ENCODE measurements around the gene GRID1.

GRID1 gene

GRCh38 chr10:86293396-86293791, 73.2 kb downstream of the GRID1 start:
- DNase-seq (ENCODE audit: insufficient read length, low spot score) (no peak), FAIRE-seq (no peak)
- TF ChIP-seq POLR2A (IDR thresholded peaks at IDR 0.05; ENCODE audit: low read depth, low read length) (no peak), PAX5 (IDR thresholded peaks at IDR 0.05; ENCODE audit: insufficient read depth, low read length, severe bottlenecking) (no peak), SPI1 (IDR thresholded peaks at IDR 0.05; ENCODE audit: low read depth, low read length) (no peak), POLR2AphosphoS5 (IDR thresholded peaks at IDR 0.05; ENCODE audit: low read depth, low read length) (no peak), POU2F2 (IDR thresholded peaks at IDR 0.05; ENCODE audit: low read depth, low read length) (no peak), TAF1 (IDR thresholded peaks at IDR 0.05; ENCODE audit: low read depth, low read length) (no peak)

DNA sequence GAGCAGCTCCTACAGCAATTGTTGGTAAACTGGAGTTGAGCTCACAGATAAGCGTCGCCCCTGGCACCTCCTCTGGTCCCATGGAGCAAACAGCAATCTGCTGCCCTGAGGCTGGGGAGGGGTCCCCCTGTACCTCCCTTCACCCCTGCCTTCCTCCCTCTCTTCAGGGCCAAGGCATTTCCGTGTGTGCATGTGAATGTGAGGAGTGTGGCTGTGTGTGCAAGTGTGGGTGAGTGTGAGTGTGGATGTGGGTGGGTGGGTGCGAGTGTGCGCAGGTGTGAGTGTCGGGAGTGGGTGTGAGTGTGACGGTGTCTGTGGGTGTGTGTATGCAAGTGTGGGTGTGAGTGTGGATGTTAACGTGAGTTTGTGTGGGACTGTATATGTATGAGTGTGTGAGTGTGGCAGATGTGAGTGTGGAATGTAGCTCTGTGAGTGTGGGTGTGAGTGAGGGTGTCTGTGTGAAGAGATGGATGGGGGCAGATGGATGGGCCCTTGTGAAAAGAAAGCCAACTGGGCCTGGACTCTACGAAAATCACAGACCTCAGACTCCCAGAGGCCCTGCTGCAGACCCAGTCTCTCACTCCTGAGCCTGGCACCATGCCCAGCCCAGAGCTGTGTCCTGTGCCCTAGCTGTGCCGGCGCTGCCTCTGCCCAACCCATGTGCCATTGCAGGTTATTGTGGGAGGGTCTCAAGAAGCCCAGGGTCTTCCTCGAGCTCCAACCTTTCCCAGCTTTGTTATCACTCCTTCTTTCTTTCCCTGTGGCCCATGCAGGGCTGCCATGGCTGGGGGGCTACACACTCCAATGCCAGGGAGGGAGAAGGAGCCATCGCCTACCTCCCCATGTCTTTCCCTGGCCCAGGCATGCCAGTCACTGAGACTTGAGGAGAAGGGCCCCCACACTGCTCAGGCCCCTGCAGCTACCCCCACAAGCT, 73.9 kb downstream of the GRID1 start:
- TF ChIP-seq POU2F2 (IDR thresholded peaks at IDR 0.05; ENCODE audit: low read depth, low read length): no peak
- TF ChIP-seq SPI1 (IDR thresholded peaks at IDR 0.05; ENCODE audit: low read depth, low read length): no peak
- TF ChIP-seq POLR2AphosphoS5 (IDR thresholded peaks at IDR 0.05; ENCODE audit: low read depth, low read length): no peak
- TF ChIP-seq POLR2A (IDR thresholded peaks at IDR 0.05; ENCODE audit: low read depth, low read length): no peak
- no peak for TF ChIP-seq PAX5 (IDR thresholded peaks at IDR 0.05; ENCODE audit: insufficient read depth, low read length, severe bottlenecking)
- TF ChIP-seq TAF1 (IDR thresholded peaks at IDR 0.05; ENCODE audit: low read depth, low read length): no peak
- FAIRE-seq: no peak
- DNase-seq (ENCODE audit: insufficient read length, low spot score): no peak

- FAIRE-seq (no peak), DNase-seq (ENCODE audit: insufficient read length, low spot score) (no peak)
- no peak for TF ChIP-seq PAX5 (IDR thresholded peaks at IDR 0.05; ENCODE audit: insufficient read depth, low read length, severe bottlenecking)
- TF ChIP-seq SPI1 (IDR thresholded peaks at IDR 0.05; ENCODE audit: low read depth, low read length): no peak
- no peak for TF ChIP-seq POU2F2 (IDR thresholded peaks at IDR 0.05; ENCODE audit: low read depth, low read length)
- TF ChIP-seq POLR2A (IDR thresholded peaks at IDR 0.05; ENCODE audit: low read depth, low read length): no peak
- TF ChIP-seq TAF1 (IDR thresholded peaks at IDR 0.05; ENCODE audit: low read depth, low read length): no peak
- TF ChIP-seq POLR2AphosphoS5 (IDR thresholded peaks at IDR 0.05; ENCODE audit: low read depth, low read length): no peak
Observed at GRCh38 chr10:86291616-86292340, 74.8 kb downstream of the GRID1 start.

DNA sequence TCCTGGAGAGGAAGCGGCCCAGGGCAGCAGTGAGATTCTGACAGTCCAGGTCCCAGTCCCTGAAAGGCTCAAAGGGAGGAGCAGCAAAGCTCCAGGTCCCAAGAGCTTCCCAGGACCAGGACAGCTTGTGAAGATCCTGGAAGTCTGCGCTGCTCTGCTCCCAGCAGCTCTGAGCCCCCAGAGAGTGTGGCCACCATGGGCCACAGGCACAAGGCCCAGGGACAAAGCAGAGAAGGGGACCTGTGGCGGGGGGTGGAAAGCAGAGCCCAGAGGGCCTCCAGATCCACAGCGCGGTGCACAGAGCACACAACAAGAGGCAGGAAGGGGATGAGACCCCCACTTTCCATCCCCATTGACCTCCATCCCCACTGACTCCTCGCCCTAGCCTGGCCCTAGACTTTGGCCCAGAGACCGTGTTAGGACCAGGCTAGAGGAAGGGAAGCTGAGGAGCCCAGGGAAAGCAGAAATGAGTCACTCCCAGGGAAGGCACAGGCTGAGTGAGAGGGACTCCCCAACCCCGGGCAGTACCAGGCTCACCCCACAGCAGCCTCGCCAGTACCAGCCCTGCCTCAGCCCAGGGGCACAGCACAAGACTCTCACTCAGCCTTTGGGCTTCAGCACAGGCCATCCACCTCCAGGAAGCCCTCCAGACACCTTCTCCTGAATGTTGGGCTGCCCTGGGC, 75.5 kb downstream of the GRID1 start:
- TF ChIP-seq TAF1 (IDR thresholded peaks at IDR 0.05; ENCODE audit: low read depth, low read length) (no peak), SPI1 (IDR thresholded peaks at IDR 0.05; ENCODE audit: low read depth, low read length) (no peak), PAX5 (IDR thresholded peaks at IDR 0.05; ENCODE audit: insufficient read depth, low read length, severe bottlenecking) (no peak), POLR2A (IDR thresholded peaks at IDR 0.05; ENCODE audit: low read depth, low read length) (no peak), POLR2AphosphoS5 (IDR thresholded peaks at IDR 0.05; ENCODE audit: low read depth, low read length) (no peak), POU2F2 (IDR thresholded peaks at IDR 0.05; ENCODE audit: low read depth, low read length) (no peak)
- no peak for FAIRE-seq
- DNase-seq (ENCODE audit: insufficient read length, low spot score): no peak

- FAIRE-seq (no peak), DNase-seq (ENCODE audit: insufficient read length, low spot score) (no peak)
- TF ChIP-seq PAX5 (IDR thresholded peaks at IDR 0.05; ENCODE audit: insufficient read depth, low read length, severe bottlenecking) (no peak), POLR2AphosphoS5 (IDR thresholded peaks at IDR 0.05; ENCODE audit: low read depth, low read length) (no peak), TAF1 (IDR thresholded peaks at IDR 0.05; ENCODE audit: low read depth, low read length) (no peak), SPI1 (IDR thresholded peaks at IDR 0.05; ENCODE audit: low read depth, low read length) (no peak), POLR2A (IDR thresholded peaks at IDR 0.05; ENCODE audit: low read depth, low read length) (no peak), POU2F2 (IDR thresholded peaks at IDR 0.05; ENCODE audit: low read depth, low read length) (no peak)
Observed at GRCh38 chr10:86289577-86289868, 77.1 kb downstream of the GRID1 start.

GRCh38 chr10:86288695-86289576, 77.7 kb downstream of the GRID1 start:
- FAIRE-seq: no peak
- no peak for DNase-seq (ENCODE audit: insufficient read length, low spot score)

DNA sequence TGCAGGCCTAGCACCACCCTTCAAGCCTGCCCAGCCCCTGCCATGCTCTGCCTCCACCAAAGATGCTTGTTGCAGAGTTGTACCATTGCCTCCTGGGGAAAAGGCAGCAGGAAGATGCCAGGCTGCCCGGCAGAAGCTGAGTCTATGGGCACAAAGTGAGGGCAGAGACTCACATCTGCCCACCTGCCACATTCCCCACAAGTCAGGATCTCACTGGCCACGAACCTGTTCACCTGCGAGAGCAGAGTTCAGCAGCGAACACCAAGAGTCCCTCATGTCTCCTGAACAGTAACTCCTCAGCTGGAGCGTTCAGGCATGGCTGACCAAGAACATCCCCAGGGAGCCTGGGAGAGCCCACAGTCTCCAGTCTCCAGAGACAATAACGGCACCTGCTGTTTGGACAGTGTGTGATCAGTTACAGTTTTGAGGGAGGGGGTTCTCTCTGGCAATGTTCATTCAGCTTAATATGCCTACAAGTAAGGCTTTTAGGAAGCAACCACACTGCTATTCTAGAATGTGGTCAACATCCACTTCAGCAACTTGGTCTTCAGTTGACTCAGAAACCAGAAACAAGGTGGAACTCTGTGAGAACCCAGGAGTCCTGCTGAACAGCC, 78.5 kb downstream of the GRID1 start:
- TF ChIP-seq POLR2A (IDR thresholded peaks at IDR 0.05; ENCODE audit: low read depth, low read length) (no peak), TAF1 (IDR thresholded peaks at IDR 0.05; ENCODE audit: low read depth, low read length) (no peak), PAX5 (IDR thresholded peaks at IDR 0.05; ENCODE audit: insufficient read depth, low read length, severe bottlenecking) (no peak)
- FAIRE-seq (no peak), DNase-seq (ENCODE audit: insufficient read length, low spot score) (no peak)

More at GRCh38 chr10:86288695-86289576, 77.7 kb downstream of the GRID1 start:
- TF ChIP-seq POLR2AphosphoS5 (IDR thresholded peaks at IDR 0.05; ENCODE audit: low read depth, low read length) (no peak), TAF1 (IDR thresholded peaks at IDR 0.05; ENCODE audit: low read depth, low read length) (no peak), SPI1 (IDR thresholded peaks at IDR 0.05; ENCODE audit: low read depth, low read length) (no peak), POU2F2 (IDR thresholded peaks at IDR 0.05; ENCODE audit: low read depth, low read length) (no peak), POLR2A (IDR thresholded peaks at IDR 0.05; ENCODE audit: low read depth, low read length) (no peak), PAX5 (IDR thresholded peaks at IDR 0.05; ENCODE audit: insufficient read depth, low read length, severe bottlenecking) (no peak)

- DNase-seq (ENCODE audit: insufficient read length, low spot score): no peak
- TF ChIP-seq PAX5 (IDR thresholded peaks at IDR 0.05; ENCODE audit: insufficient read depth, low read length, severe bottlenecking) (no peak), TAF1 (IDR thresholded peaks at IDR 0.05; ENCODE audit: low read depth, low read length) (no peak), POLR2A (IDR thresholded peaks at IDR 0.05; ENCODE audit: low read depth, low read length) (no peak), SPI1 (IDR thresholded peaks at IDR 0.05; ENCODE audit: low read depth, low read length) (no peak), POLR2AphosphoS5 (IDR thresholded peaks at IDR 0.05; ENCODE audit: low read depth, low read length) (no peak), POU2F2 (IDR thresholded peaks at IDR 0.05; ENCODE audit: low read depth, low read length) (no peak)
- no peak for FAIRE-seq
Observed at GRCh38 chr10:86287110-86287793, 79.3 kb downstream of the GRID1 start.

Data from GM12891 (cell line).